ENCODE data around the gene BMP6. TPM values are rescaled to one million over a fixed set of nuclear protein-coding genes. Genes with fewer than 3 reads are reported as not detected.

Gene BMP6
- total RNA-seq, 1 donor, result 0.72 TPM

GRCh38 chr6:7784248-7784647, 58.3 kb downstream of the BMP6 start:
- no peak overlapping the region for H3K4me2 ChIP-seq (ENCODE audit: insufficient read depth, low read length)
- no peaks in the 10 kb centered on the region for H3K9me3 ChIP-seq (ENCODE audit: low read depth, low read length)
- no peaks in the 10 kb centered on the region for H3K27me3 ChIP-seq (ENCODE audit: insufficient read depth, low read length)
- H3K27ac ChIP-seq (ENCODE audit: low read depth, low read length), result no peak overlapping the region
- no peaks in the 10 kb centered on the region for H3K36me3 ChIP-seq (ENCODE audit: insufficient read depth, low read length)
- no peaks in the 10 kb centered on the region for H3K79me2 ChIP-seq (ENCODE audit: insufficient read depth, low read length)
- DNase-seq (ENCODE audit: insufficient read length, low spot score, missing footprints), result no peak
- H3K4me3 ChIP-seq (ENCODE audit: insufficient read depth, low read length), result no peak overlapping the region
- no peak for TF ChIP-seq CTCF (IDR thresholded peaks at IDR 0.05; ENCODE audit: extremely low read depth, low read depth, low read length)
- no peaks in the 10 kb centered on the region for H4K20me1 ChIP-seq (ENCODE audit: insufficient read depth, low read length)
- peaks cover 12% of the 10 kb centered on the region for H3K4me1 ChIP-seq (ENCODE audit: insufficient read depth, low read length)
- H2AFZ ChIP-seq (ENCODE audit: low read length), result no peak overlapping the region

DNA sequence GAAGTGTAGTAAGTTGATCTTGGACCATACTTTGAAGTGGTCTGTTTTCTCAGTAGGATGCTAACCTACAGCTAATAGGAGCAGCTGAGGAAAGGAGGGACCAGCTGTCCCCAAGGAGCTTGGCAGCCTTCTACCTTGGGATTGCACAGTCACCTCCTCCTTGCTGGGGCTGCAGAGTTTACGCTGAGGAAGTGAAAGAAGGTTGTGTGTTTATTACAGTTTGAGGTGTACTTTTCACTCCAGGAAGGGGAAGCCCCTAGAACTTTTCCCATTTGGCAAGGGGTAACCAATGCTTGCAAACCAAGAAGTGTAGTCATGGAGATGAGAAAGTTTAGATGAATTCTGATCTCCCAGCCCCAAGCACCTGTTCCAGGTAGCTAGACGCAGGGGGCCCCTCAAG, 58.8 kb downstream of the BMP6 start:
- Histone ChIP-seq H3K4me3 (ENCODE audit: insufficient read depth, low read length) (no peak overlapping the region), H3K36me3 (ENCODE audit: insufficient read depth, low read length) (no peaks in the 10 kb centered on the region), H3K27me3 (ENCODE audit: insufficient read depth, low read length) (no peaks in the 10 kb centered on the region), H3K4me1 (ENCODE audit: insufficient read depth, low read length) (peaks cover 12% of the 10 kb centered on the region), H2AFZ (ENCODE audit: low read length) (no peak overlapping the region), H3K79me2 (ENCODE audit: insufficient read depth, low read length) (no peaks in the 10 kb centered on the region), H4K20me1 (ENCODE audit: insufficient read depth, low read length) (no peaks in the 10 kb centered on the region), H3K4me2 (ENCODE audit: insufficient read depth, low read length) (no peak overlapping the region), H3K27ac (ENCODE audit: low read depth, low read length) (no peak overlapping the region), H3K9me3 (ENCODE audit: low read depth, low read length) (no peaks in the 10 kb centered on the region)
- TF ChIP-seq CTCF (IDR thresholded peaks at IDR 0.05; ENCODE audit: extremely low read depth, low read depth, low read length), result no peak
- DNase-seq (ENCODE audit: insufficient read length, low spot score, missing footprints), result no peak

DNA sequence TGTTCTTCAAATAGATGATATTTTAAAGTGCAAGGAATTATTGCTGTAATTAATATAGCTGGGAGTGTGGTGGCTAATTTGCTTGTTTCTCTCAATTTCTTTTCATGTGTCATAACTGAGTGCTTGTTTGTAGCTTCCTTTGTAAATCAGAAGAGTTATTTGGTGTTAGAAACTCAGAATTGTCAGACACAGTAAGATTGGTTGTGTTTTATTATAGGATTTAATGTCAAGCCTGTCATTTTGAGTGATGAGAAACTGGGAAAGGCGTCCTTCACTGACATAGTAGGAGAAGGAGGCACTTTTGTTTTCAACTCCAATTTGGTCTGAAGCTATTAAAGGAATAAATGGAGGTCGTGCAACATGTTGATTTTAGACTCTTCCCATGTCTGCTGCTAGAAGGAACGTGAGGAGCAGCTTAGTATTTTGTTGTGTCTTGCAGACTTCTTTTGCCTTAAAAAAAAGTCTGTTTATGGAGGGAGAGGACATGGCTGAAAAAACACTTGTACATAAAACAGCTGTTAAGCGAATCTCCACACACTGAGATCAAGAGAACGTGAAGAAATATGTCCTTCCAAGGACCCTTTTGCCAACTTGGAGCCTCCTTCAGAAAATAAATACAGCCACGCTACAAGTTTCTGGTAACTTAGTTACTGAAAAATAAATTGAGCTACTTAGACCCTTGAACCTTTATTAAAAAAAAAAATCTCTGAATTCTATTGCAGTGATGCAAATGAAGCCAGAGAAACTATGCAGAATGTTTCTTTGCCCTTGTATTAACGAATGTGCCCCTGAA, 59.5 kb downstream of the BMP6 start:
- Histone ChIP-seq H3K4me2 (ENCODE audit: insufficient read depth, low read length) (no peak overlapping the region), H3K4me3 (ENCODE audit: insufficient read depth, low read length) (no peak overlapping the region), H3K27ac (ENCODE audit: low read depth, low read length) (no peak overlapping the region), H3K79me2 (ENCODE audit: insufficient read depth, low read length) (no peaks in the 10 kb centered on the region), H4K20me1 (ENCODE audit: insufficient read depth, low read length) (no peaks in the 10 kb centered on the region), H2AFZ (ENCODE audit: low read length) (no peak overlapping the region), H3K36me3 (ENCODE audit: insufficient read depth, low read length) (no peaks in the 10 kb centered on the region), H3K27me3 (ENCODE audit: insufficient read depth, low read length) (no peaks in the 10 kb centered on the region), H3K4me1 (ENCODE audit: insufficient read depth, low read length) (peaks cover 12% of the 10 kb centered on the region), H3K9me3 (ENCODE audit: low read depth, low read length) (no peaks in the 10 kb centered on the region)
- no peak for DNase-seq (ENCODE audit: insufficient read length, low spot score, missing footprints)
- TF ChIP-seq CTCF (IDR thresholded peaks at IDR 0.05; ENCODE audit: extremely low read depth, low read depth, low read length), result no peak

DNA sequence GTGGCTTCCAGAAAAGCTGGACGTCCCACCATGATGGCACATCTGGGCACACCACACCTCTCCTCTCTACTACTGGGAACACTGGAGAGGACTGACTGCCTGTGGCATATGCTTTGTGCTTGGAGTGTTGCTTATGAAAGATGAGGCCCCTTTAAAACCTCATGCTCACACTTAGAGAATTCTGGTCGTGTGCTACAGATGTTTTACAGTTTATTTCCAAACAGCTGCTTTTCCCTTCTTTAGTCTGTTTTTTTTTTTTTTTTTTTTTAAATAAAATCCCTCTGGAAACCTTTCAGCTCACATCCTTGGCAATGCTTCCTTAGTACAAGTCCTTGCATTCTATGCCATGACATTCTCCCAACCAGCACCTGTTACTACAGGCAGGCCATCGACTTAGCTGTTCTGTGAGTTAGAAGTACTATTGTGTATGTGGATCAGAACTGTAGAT, 60.3 kb downstream of the BMP6 start:
- no peaks in the 10 kb centered on the region for H3K79me2 ChIP-seq (ENCODE audit: insufficient read depth, low read length)
- no peak overlapping the region for H3K27ac ChIP-seq (ENCODE audit: low read depth, low read length)
- peaks cover 2% of the 10 kb centered on the region for H3K27me3 ChIP-seq (ENCODE audit: insufficient read depth, low read length)
- H2AFZ ChIP-seq (ENCODE audit: low read length), result no peak overlapping the region
- no peaks in the 10 kb centered on the region for H3K36me3 ChIP-seq (ENCODE audit: insufficient read depth, low read length)
- TF ChIP-seq CTCF (IDR thresholded peaks at IDR 0.05; ENCODE audit: extremely low read depth, low read depth, low read length), result no peak
- H4K20me1 ChIP-seq (ENCODE audit: insufficient read depth, low read length), result no peaks in the 10 kb centered on the region
- H3K4me1 ChIP-seq (ENCODE audit: insufficient read depth, low read length), result peaks cover 12% of the 10 kb centered on the region
- no peaks in the 10 kb centered on the region for H3K9me3 ChIP-seq (ENCODE audit: low read depth, low read length)
- no peak for DNase-seq (ENCODE audit: insufficient read length, low spot score, missing footprints)
- H3K4me3 ChIP-seq (ENCODE audit: insufficient read depth, low read length), result no peak overlapping the region
- no peak overlapping the region for H3K4me2 ChIP-seq (ENCODE audit: insufficient read depth, low read length)

Measured in osteoblast (primary cell).